HG02884 (cell line): ENCODE results near the gene C18orf32.
"Not testable (repeated sequence)": the region's sequence is repeated elsewhere in the genome, so short reads cannot be mapped to it uniquely, and the experiment has no call there.

ENCODE experiments used
- ATAC-seq: cut with Tn5 transposase; IDR thresholded peaks from one replicate; pipeline ENCODE4 v1.9.1; 2021; ENCODE audit warnings: mild to moderate bottlenecking, moderate library complexity; ENCODE audit not compliant: unreplicated experiment

The C18orf32 gene

DNA sequence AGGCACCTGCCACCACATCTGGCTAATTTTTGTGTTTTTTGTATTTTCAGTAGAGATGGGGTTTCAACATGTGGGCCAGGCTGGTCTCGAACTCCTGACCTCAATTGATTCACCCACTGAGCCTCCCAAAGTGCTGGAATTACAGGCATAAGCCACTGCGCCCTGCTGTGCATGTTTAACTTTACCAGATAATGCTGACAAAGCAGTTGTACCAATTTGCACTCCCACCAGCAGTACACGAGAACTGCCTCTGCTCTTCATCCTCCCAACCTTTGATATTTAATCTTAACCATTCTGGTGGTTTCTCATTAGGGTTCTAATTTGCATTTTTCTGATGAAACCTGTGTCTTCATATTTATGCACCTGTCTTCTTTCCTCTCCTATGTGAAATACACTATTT, 14.6 kb downstream of the C18orf32 start:
- no peak for ATAC-seq

DNA sequence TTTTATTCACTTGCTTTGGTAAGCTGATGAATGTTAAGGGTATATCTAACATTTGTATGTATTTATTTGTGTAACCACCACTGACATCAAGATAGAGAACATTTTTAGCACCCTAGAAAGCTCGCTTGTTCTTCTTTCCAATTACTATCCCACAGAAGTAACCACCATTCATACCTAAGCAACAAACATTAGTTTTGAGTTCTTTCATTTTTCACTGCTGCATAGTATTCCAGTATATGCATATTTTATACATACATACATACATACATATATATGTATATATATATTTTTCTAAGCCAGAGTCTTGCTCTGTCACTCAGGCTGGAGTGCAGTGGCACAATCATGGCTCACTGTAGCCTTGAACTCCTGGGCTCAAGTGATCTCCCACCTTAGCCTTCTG, 15.5 kb downstream of the C18orf32 start:
- no peak for ATAC-seq

DNA sequence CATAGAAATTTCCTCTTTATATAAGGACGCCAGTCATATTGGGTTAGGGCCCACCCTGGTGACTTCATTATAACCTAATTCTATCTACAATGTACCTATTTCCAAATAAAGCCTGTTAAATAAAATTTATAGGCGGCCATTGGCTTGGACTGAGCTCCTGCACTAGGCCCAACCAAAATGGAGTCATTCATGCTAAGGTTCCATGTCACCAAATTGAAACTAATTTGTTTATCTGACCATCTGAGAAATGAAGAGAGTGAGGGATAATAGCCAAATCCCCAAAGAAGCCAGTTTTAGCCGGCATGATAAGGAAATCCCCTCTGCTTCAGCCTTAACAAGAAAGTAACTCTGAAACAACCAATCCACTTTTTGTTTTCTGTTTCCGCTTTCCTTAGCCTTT, 19.4 kb downstream of the C18orf32 start:
- ATAC-seq, result no peak

DNA sequence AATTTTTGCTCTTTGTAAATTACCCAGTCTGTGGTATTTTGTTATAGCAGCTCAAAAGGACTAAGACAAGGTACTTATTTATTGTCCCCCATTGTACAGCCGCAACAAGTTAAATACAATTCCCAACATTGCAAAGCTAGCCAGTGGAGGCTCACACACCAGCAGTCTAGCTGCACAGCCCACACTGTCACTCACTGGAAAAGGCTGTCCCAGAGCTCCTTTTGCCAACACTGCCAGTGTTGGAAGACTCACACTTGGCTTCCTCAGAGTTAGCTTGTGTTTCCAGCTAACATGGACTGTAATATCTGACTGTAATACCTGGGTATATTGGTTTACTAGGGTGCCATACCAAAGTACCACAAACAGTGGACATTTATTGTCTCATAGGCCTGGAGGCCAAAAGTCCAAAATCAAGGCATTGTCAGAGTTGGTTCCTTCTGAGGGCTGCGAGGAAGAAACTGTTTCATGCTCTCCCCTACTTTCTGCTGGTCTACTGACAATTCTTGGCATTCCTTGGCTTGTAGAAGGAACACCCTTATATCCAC, 19.9 kb downstream of the C18orf32 start:
- ATAC-seq, result no peak

DNA sequence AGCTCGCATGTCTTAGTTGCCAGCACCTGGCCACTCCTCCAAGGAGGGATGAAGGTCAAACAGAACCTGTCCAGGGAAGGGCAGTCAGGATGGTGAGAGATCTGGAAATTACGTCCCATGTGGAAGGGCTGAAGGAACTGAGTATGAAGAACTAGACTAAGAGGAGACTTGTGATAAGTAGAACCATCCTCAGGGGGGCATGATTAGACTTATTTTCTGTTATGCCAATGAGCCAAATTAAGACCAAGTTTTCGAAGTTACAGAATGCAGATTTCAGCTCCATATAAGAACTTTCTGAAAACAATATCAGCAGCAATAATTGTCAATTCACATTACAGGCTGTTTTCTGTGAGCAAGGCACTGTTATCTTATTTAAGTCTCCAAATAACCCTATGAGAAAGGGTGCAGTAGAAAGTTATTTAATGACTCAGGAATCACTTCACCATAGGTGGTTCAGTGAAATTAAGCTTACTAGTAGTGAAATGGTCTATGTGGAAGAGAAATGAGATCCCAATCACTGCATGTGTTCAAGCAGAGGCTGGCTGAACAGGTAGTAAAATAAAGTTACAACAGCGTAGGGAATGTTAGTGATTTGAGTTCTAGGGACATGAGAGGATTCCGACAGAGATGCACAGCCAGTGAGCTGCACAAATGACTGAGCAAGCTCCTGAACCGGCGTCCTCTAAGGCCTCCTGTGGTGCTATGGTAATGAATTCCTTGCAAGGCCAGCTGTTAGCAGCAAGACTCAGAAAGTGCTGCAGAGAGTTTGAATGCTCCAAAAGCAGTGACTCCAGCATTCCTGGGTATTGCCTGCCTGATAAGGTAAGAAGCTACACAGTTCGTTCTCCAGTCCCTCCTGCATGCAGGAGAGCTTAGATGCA, 22.1 kb downstream of the C18orf32 start:
- no peak for ATAC-seq

DNA sequence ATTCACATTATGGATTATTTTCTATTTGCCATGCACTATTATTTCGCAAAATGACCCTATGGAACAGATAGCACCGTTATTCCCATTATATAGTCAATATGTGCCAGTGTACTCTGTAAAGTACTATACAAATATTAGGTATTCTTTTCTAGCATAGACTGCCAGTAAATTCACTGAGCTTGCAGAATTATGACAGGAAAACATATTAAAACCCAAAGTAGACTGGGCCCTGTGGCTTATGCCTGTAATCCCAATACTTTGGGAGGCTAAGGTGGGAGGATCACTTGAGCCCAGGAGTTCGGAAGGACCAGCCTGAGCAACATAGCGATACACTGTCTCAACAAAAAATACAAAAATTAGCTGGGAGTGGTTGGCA, 25.4 kb downstream of the C18orf32 start:
- no peak for ATAC-seq

DNA sequence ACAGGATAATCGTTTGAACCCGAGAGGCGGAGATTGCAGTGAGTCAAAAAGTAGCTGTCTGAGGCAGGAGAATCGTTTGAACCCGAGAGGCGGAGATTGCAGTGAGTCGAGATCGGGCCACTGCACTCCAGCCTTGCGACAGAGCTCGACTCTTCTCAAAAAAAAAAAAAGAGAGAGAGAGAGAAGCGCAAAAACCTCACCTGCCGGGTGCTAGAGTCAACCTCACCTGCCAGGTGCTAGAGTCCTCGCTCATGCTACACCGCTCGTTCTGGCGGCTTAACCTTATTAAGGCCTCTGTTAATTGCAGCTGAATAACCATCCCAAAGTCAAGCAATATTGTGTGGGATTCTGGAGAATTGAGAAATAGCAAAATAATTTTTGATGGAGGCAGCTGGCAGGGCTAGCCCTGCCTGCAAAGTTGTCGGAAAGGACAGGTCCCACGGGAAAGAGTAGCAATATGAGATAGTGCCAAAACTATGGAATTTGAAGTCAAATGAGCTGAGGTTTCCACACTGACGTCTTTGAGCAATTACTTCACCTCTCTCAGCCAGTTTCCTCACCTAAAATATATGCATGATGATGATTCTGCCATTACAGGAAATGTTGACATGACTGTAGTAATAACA, 25.9 kb downstream of the C18orf32 start:
- ATAC-seq, result no peak

DNA sequence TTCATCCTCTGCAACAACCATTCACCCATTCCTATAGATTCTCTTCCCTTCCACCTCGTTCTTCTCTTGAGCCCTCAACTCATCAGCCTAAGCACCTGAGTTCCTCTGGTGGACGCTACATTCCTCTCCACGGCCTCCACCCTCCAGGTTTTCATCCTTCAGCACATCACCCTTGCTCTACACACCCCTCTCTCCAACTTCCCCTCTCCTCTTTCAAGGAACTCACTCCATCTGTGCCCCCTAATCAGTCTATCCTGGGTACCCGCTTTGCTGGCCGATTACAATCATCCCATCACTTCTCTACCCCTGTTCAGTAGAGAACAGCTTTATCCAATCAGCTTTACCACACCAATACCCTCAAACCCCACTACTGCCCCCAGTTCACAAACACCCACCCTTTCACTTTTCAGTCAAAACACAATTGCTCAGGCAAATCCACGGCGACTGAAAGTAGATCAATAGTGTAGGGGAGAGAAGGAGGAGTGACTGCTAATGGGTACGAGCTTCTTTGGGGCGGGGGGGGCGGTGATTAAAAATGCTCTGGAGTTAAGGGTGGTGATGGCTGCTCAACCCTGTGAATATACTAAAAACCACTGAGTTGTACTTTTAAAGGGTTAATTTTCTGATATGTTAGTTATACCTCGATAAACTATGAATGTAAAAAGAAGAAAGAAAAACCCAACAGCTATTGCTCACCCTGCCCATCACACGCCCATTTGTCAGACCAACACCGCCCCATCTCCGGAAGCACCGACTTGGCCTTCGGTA, 27.4 kb downstream of the C18orf32 start:
- peak; percentile 40 for ATAC-seq

DNA sequence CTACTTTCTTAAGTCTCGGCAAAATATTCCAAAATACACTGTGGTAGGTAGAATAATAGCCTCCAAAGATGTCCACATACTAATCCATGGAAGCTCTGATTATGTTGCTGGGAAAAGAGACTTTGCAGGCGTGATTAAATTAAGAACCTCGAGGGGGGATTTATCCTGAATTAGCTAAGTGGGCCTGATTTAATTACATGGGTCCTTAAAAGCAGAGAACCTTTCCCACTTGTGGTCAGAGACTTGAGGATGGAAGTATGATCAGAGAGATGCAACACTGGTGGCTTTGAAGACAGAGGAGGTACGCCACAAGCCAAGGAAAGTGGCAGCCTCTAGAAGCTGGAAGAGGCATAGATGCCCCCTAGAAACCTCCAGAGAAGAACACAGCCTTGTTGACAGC, 29.4 kb downstream of the C18orf32 start:
- no peak for ATAC-seq

DNA sequence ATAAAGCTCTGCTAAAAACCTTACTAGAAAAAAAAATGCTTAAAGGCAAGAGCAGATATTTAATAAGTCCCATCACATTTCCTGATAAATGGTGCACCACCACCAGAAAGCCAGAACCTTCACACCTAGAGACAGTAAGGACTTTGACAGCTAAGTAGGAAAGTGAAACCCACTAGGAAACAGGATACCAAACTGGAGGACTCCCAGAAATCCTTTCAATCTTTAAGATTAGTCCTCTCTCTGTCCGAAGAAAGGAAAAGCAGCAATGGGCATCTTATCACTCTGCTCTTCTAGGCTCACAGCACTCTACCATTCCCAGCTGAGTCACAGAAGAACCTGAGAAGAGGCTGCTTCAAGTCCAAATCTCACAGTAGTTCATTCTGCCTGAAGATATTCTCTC, 30.2 kb downstream of the C18orf32 start:
- ATAC-seq, result no peak

DNA sequence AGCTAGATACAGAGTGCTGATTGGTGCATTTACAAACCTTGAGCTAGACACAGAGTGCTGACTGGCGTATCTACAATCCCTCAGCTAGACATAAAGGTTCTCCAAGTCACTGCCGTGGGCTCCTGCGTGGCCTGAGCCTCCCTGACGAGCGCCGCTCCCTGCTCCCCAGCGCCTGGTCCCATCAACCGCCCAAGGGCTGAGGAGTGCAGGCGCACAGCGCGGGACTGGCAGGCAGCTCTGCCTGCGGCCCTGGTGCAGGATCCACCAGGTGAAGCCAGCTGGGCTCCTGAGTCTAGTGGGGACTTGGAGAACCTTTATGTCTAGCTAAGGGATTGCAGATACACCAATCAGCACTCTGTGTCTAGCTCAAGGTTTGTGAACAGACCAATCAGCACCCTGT, 34.5 kb downstream of the C18orf32 start:
- ATAC-seq, result not testable (repeated sequence)

DNA sequence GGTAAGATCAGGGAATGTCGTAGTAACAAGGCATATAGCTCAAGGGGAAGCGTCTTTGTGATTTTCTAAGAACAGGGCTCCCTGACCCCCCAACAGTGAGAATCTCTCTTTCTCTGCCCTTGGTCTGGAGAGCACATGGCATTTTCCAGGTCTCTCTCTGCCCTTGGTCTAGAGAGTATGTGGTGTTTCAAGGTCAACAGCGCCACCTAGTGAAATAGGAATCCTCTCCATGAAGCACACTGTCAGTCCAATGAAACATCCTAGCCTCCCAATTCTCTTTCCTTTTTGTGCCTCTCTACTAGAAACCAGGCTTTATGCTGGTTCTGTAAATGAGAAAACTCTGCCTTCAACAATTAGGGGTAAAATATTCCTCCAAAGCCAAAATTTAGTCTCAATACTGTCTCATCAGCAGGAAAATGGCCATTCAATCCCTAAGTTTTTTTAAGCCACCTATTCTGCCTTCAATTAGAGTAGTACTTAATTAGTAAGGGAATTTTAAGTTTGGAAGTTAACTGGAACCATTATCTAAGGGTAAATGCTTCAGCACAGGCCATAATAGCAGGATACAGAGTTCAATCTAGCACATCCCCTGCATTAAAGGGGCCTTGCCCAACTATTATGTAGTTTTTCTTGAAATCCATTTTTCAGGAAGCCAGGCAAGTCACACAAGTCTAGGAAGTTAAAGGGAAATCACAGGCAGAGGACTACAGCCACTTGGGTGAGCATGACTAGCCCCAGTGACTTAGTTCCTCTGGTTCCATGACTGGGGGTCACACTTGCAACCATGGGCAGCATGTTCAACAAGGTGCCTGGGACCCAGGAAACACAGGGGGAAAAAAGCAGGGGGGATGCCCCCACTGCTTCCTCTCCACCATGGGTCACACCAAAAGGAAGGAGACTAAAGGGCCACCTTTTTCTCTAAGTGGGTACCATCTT, 39.0 kb downstream of the C18orf32 start:
- ATAC-seq, result no peak

DNA sequence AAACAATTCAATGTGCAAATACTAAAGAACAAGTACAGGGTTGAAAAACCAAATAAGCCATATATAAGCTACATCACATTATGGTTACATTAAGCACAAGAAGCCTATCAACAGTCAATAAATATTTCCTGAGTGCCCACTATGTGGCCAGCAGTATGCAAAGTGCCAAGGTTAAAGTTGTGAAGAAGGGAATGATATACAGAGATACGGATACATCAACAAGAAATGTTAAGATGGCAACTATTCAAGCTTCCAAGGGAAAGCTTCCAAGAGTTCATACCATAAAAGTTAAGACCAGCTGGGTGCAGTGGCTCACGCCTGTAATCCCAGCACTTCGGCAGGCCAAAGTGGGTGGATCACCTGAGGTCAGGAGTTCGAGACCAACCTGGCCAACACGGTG, 40.6 kb downstream of the C18orf32 start:
- no peak for ATAC-seq

DNA sequence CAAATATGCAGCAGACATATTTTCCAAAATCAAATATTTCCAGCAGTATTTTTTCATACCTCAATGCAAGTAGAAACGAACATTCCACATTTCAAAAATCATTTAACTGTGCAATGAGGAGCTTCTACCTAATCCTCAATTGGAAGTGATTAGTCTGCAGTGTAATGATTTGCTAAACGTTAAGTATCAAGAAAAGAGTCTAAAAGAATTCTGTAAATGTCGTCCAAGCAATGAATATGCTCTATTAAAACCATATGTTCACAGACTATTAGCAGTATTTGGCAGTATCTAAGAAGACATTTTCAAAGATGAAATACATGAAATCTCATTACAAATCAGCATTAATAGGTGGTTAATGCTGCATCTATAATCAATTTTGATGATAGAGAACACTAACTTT, 42.5 kb downstream of the C18orf32 start:
- ATAC-seq, result no peak

DNA sequence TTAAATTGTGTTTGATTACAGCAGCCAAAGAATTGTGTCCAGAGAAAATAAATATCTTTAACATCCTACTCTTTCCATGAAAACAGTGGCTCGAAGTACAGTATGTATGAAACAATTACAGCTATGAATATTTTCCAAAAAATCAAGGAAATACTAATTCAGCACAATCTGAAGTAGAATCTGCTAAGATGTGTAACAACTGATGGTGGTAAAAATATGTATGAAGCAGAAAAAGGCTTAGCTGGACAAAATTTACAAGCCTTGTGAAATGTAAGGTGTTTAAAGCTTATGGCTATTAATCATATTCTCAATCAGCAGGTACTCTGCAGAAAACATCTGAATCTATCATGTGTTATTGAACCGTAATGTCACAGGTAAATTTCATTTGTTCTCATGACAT, 43.2 kb downstream of the C18orf32 start:
- ATAC-seq, result no peak

DNA sequence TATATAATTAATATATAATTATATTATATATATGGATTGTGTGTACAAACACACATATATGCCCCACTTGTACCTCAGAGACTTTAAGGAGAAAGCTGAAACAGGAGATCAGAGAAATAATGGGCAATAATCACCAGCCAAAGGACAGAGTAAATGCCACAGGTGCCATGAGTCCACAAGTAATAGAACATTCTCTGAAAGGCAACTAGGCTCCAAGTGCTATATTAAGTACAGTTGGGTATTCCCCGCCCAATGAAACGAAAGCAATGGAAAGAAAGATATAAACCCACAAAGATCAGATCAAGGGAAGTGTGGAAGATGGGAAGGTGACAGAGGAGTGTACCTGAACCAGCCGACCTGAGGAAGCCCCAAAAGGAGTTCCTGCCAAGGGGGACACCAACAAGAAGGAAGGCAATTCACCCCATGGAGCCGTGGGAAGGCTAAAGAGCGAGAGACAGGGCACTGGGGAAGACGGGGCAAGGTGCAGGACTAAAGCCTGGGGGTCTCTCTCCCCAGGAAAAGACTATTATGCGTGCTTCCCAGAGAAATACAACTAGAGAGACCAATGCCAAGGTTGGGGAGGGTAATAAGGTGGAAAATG, 45.6 kb downstream of the C18orf32 start:
- ATAC-seq, result no peak

DNA sequence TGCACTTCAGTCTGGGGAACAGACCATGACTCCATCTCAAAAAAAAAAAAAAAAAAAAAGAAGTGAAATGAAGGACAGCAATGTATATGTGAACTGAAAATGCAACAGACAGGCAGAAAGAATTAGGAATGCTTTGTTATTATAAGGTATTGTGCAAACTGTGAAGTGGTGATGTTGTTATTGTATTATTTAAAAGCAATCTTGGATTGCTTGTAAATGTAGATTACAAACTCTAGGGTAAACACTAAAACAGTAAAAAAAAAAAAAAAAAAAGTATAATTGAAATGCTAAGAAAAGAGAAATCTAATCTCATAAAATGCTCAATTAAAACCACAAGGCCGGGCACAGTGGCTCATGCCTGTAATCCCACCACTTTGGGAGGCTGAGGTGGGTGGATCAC, 51.9 kb downstream of the C18orf32 start:
- ATAC-seq, result no peak

DNA sequence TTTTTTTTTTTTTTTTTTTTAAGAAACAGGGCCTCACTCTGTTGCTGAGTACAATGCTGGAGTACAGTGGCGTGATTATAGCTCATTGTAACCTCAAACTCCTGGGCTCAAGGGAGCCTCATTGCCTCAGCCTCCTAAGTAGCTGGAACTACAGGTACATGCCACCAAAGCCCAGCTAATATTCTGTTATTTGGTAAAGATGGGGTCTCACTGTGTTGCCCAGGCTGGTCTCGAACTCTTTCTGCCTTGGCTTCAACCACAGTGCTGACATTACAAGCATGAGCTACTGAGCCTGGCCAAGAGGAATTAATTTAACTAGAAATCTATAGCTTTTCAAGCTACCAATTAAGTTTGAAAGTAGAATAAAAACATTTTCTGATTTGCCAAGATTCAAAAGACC, 54.4 kb downstream of the C18orf32 start:
- ATAC-seq, result no peak

DNA sequence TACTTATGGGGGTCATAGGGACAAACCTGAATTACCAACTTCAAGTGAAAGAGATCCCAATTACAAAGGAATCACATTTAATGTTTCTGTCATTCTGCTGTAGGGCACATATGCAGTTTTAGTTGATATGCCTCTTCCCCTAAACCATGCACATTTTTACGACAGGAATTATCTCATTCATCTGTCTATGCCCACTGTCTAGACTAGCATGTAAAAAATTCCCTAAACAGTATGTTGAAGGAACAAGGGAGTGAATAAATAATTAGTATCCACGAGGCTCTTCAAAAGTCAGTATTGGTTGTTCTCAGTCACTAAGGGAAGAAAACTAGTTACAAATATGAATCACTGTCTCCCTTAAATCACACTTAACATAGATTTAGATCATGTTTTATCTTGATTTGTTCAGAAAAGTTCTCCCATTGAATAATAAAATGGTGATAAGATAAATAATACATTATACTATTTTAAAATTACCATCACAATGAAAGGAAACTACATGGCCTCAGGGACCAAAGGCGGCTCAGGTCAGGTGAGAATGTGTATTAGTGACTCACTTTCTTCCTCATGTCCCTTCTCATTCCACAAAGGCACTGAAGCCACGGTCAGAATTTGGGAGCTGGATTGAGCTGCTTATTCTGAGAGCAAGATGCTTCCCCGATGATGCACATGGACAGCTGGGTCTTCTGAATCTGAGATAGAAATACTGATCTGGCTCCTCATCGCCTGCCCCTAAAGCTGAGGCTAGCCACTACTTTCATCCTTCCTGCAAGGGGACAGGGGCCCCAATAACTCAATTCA, 55.7 kb downstream of the C18orf32 start:
- no peak for ATAC-seq
